GM18951 (cell line): ENCODE measurements around the gene MCFD2.

Source experiments
- POLR2A ChIP-seq: IDR thresholded peaks from 4 replicates; pipeline ENCODE4 v1.6.1; 2011; ENCODE audit warnings: mild to moderate bottlenecking; ENCODE audit not compliant: insufficient read length, insufficient read depth; ENCODE audit errors: extremely low read depth
- in situ Hi-C: fragments of 300-500 bp; cut with MboI; formaldehyde crosslinking; loops from one replicate; pipeline ENCODE4 v1.12.0; 2022; ENCODE audit warnings: low sequenced_read_pairs, mixed read lengths, inconsistent platforms; ENCODE audit not compliant: unreplicated experiment

Gene MCFD2

GRCh38 chr2:46915281-46915810, at the start of gene MCFD2:
Gene MCFD2, minus strand, starts transcription at chr2:46915806. Its CDS starts 6,635 bp downstream, at chr2:46909171.
- in situ Hi-C loops: no loop called here
- TF ChIP-seq POLR2A: no peak

GRCh38 chr2:46964835-46965560, 49.4 kb upstream of the MCFD2 start:
- in situ Hi-C loops: no loop called here
- TF ChIP-seq POLR2A: no peak

DNA sequence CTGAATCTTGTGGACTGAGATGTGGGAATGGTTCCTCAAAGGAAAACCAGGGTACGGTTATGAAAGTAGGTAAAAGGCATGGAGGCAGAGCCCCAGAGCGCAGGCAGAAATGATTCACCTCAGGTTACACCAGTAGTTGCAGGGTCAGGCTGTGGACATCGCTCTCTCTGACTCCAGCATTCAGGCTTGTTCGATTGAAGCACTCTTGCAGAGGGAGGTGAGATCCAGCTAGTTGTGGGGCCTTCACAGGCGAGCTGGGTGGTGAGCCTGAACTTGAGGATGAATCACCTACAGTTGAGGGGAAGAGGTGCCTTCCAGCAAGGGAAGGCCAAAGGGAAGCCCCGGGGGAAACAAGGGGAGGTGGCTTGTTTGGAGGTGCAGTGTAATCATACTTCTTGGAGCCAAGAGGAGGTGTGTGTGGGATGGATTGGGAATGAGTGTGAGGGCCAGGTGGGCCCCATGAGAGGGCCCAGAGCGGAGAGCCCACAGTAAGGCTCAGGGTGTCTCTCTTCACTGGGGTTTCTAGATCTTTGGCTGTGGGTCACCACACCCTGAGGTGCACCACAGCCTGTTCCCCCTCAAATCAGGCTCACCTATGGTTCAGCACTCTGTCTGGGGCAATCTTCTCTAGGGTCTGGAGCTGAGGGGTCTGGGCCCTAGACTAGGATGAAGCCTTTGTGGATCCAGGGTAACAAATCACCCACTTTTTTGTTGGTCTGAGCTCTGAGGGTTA, 48.5 kb upstream of the MCFD2 start:
- in situ Hi-C loops: no loop called here
- TF ChIP-seq POLR2A: no peak

DNA sequence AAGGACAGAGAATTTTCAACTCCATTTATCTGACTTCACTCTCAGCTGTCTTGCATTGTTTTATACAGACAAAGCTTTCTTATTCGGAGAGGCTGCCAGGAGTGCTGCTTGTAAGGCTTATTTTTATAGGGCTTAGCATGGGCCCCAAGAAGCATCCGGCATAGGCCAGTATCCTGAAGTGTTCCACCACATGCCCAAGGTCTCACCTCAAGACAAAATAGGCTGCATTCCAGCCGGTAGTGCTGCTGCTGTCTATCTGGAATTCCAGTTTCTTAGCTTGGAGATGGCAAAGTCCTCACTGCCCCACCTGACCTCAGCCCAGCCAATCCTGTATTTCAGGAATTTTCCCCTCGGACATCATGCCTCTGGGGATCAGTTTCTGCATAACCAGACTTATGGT, 47.6 kb upstream of the MCFD2 start:
- in situ Hi-C loops: no loop called here
- no peak for TF ChIP-seq POLR2A

- in situ Hi-C loops: no loop called here
Observed at GRCh38 chr2:46962751-46963150, 47.1 kb upstream of the MCFD2 start.

DNA sequence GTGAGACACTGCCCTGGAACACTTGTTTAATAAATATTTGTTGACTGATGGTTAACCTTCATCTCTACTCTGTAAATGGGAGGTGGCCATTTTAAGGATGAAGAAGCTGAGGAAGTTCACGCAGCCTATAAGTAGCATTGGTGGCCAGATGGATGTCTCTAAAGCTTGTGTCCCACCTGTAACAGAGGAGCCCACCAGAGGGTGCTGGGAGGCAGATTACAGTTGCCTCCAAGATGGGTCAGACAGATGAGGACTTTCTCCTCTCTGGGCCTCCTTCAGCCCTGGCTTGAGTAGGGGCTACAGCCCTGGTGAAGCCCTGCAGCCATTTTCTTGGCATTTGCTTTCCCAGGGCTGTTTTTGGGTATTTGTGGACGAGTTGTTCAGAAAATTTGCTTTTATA, 45.0 kb upstream of the MCFD2 start:
- in situ Hi-C loops: no loop called here
- no peak for TF ChIP-seq POLR2A

More at GRCh38 chr2:46962751-46963150, 47.1 kb upstream of the MCFD2 start:
- no peak for TF ChIP-seq POLR2A

- TF ChIP-seq POLR2A: no peak
- in situ Hi-C loops: no loop called here
Observed at GRCh38 chr2:46958431-46959017, 42.9 kb upstream of the MCFD2 start.

- no peak for TF ChIP-seq POLR2A
- in situ Hi-C loops: no loop called here
Observed at GRCh38 chr2:46956981-46957531, 41.5 kb upstream of the MCFD2 start.

DNA sequence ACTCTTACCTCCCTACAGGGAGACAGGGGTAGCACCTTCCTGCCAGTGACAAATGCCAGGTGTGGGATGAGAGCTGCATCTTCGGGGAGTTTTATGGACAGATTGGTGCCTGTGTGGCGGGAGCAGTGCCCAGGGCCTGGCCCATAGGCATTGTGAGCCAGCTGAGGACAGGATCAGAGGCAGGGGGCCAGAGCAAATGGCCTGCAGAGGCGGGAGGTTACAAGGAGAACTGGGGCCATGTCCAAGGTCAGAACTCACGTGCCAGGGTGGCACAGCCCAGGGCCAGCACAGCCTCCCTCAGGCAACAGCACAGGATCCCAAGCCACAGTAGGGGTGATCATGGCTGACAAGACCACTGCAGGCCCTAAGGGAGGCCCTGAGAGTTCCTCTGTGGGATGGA, 40.2 kb upstream of the MCFD2 start:
- TF ChIP-seq POLR2A: no peak
- in situ Hi-C loops: no loop called here

- in situ Hi-C loops: no loop called here
- no peak for TF ChIP-seq POLR2A
Observed at GRCh38 chr2:46954951-46955571, 39.5 kb upstream of the MCFD2 start.

DNA sequence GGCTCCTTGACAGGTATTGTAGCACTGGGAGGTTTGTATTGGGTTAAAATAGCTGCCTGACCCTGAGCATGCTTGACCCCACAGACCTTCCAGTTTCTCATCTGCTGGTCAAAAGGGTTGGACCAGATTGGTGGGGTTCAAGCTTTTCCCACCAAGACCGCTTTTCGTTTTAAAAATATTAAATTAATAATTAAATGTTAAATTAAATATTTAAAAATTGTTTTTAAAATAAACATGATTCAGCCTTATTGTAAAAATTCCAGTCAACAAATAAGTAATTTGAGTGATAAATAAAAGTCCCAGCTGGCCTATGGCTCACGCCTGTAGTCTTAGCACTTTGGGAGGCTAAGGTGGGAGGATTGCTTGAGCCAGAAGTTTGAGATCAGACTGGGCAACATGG, 36.6 kb upstream of the MCFD2 start:
- in situ Hi-C loops: no loop called here
- TF ChIP-seq POLR2A: no peak

DNA sequence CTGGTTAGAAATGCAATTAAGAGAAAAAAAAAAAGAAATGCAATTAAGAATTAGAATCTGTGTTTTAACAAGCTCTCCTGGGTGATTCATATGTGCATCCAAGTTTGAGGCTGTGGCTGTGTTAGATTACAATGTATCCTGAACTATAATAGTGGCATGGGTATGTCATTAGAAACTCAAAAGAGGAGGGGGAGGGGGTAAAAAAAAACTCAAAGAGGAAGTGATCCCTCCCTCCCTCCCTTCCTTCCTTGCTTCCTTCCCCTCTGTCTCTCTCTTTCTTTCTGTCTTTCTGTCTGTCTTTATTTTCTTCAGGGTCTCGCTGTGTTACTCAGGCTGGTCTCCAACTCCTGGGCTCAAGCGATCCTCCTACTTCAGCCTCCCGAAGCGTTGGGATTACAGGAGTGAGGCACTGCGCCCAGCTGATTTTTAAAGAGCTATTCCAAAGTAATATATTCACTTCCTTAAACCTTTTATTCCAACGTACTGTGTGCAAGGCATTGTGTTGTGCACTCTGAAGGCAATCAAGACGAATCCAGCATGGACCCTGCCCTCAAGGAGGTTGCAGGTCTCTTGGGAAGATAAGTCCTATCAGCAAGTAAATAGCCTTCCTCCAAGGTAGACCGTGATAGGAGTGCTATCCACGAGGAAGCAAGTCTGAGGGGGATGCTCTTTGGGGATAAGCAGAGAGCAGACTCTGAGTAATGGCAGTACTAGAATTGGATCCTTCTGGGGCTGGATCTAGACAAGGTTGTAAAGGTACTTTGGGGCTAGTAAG, 35.9 kb upstream of the MCFD2 start:
- no peak for TF ChIP-seq POLR2A
- in situ Hi-C loops: no loop called here
